ENCODE results near the gene HOXA5.

- TF ChIP-seq, protein P1, sequence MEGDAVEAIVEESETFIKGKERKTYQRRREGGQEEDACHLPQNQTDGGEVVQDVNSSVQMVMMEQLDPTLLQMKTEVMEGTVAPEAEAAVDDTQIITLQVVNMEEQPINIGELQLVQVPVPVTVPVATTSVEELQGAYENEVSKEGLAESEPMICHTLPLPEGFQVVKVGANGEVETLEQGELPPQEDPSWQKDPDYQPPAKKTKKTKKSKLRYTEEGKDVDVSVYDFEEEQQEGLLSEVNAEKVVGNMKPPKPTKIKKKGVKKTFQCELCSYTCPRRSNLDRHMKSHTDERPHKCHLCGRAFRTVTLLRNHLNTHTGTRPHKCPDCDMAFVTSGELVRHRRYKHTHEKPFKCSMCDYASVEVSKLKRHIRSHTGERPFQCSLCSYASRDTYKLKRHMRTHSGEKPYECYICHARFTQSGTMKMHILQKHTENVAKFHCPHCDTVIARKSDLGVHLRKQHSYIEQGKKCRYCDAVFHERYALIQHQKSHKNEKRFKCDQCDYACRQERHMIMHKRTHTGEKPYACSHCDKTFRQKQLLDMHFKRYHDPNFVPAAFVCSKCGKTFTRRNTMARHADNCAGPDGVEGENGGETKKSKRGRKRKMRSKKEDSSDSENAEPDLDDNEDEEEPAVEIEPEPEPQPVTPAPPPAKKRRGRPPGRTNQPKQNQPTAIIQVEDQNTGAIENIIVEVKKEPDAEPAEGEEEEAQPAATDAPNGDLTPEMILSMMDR (conservative IDR thresholded peaks at IDR 0.05; ENCODE audit: low read depth, low read length), result no peak
- TF ChIP-seq EZH2 (IDR thresholded peaks at IDR 0.05; ENCODE audit: low read length, unreplicated experiment) (no peak), EZH2phosphoT487 (IDR thresholded peaks at IDR 0.05; ENCODE audit: borderline replicate concordance, low read length) (no peak)
These were observed 2.2 kb downstream of the HOXA5 start for GRCh38 chr7:27141137-27141922.

Data from PC-3 (cell line).